ENCODE data around the gene TOP3A. TPM values are rescaled to one million over a fixed set of nuclear protein-coding genes. Genes with fewer than 3 reads are reported as not detected.

The TOP3A gene
- total RNA-seq, 2 experiments from 2014 or later, result 59.0 to 59.5 TPM

GRCh38 chr17:18246880-18247612 lies 67.7 kb downstream of the TOP3A start:
- CTCF ChIA-PET, result interaction anchor here (0.7 to 1.2 kb wide), 3 partner anchors 58 to 99 kb away, joined by 3 read pairs; no protein-coding TSS in a partner anchor

GRCh38 chr17:18246109-18246725 lies 68.6 kb downstream of the TOP3A start:
- Mint-ChIP-seq H3K4me3 (no peak overlapping the region), H3K27ac (no peak overlapping the region), H3K36me3 (ENCODE audit: low read depth) (peaks cover 19% of the 10 kb centered on the region), H3K4me1 (ENCODE audit: low read depth) (no peaks in the 10 kb centered on the region), H3K9me3 (no peaks in the 10 kb centered on the region), H3K27me3 (ENCODE audit: low read depth) (no peaks in the 10 kb centered on the region)
- no peak for DNase-seq
- CTCF ChIA-PET, result no interaction called here
- intact Hi-C loops (cut with micrococcal nuclease), result no loop called here

More at GRCh38 chr17:18246880-18247612, 67.7 kb downstream of the TOP3A start:
- Mint-ChIP-seq H3K9me3 (no peaks in the 10 kb centered on the region), H3K4me1 (ENCODE audit: low read depth) (no peaks in the 10 kb centered on the region), H3K27me3 (ENCODE audit: low read depth) (no peaks in the 10 kb centered on the region), H3K27ac (no peak overlapping the region), H3K36me3 (ENCODE audit: low read depth) (peaks cover 22% of the 10 kb centered on the region), H3K4me3 (no peak overlapping the region)
- intact Hi-C loops (cut with micrococcal nuclease), result no loop called here
- peak; percentile 36 for DNase-seq

- DNase-seq, result no peak
- Mint-ChIP-seq H3K36me3 (ENCODE audit: low read depth) (peaks cover 13% of the 10 kb centered on the region), H3K27ac (no peak overlapping the region), H3K27me3 (ENCODE audit: low read depth) (no peaks in the 10 kb centered on the region), H3K4me3 (no peak overlapping the region), H3K4me1 (ENCODE audit: low read depth) (no peaks in the 10 kb centered on the region), H3K9me3 (no peaks in the 10 kb centered on the region)
- CTCF ChIA-PET, result no interaction called here
- intact Hi-C loops (cut with micrococcal nuclease), result no loop called here
Observed at GRCh38 chr17:18245038-18245776, 69.6 kb downstream of the TOP3A start.

- intact Hi-C loops (cut with micrococcal nuclease), result no loop called here
- Mint-ChIP-seq H3K4me1 (ENCODE audit: low read depth) (no peaks in the 10 kb centered on the region), H3K27ac (no peak overlapping the region), H3K4me3 (no peak overlapping the region), H3K27me3 (ENCODE audit: low read depth) (no peaks in the 10 kb centered on the region), H3K36me3 (ENCODE audit: low read depth) (peaks cover 6% of the 10 kb centered on the region), H3K9me3 (no peaks in the 10 kb centered on the region)
- CTCF ChIA-PET, result no interaction called here
- no peak for DNase-seq
Observed at GRCh38 chr17:18241229-18241871, 73.4 kb downstream of the TOP3A start.

GRCh38 chr17:18240449-18240848 lies 74.3 kb downstream of the TOP3A start:
- H3K4me3 Mint-ChIP-seq, result no peak overlapping the region
- CTCF ChIA-PET, result interaction anchor here (1.2 kb wide), 1 partner anchor 14 kb away, joined by 3 read pairs; no protein-coding TSS in a partner anchor
- peaks cover 6% of the 10 kb centered on the region for H3K36me3 Mint-ChIP-seq (ENCODE audit: low read depth)
- DNase-seq, result no peak
- no peaks in the 10 kb centered on the region for H3K27me3 Mint-ChIP-seq (ENCODE audit: low read depth)
- intact Hi-C loops (cut with micrococcal nuclease), result no loop called here
- no peaks in the 10 kb centered on the region for H3K4me1 Mint-ChIP-seq (ENCODE audit: low read depth)
- no peaks in the 10 kb centered on the region for H3K9me3 Mint-ChIP-seq
- H3K27ac Mint-ChIP-seq, result no peak overlapping the region

- no peak for DNase-seq
- peaks cover 4% of the 10 kb centered on the region for H3K36me3 Mint-ChIP-seq (ENCODE audit: low read depth)
- H3K9me3 Mint-ChIP-seq, result no peaks in the 10 kb centered on the region
- no peak overlapping the region for H3K4me3 Mint-ChIP-seq
- H3K27ac Mint-ChIP-seq, result no peak overlapping the region
- intact Hi-C loops (cut with micrococcal nuclease), result no loop called here
- no peaks in the 10 kb centered on the region for H3K4me1 Mint-ChIP-seq (ENCODE audit: low read depth)
- no peaks in the 10 kb centered on the region for H3K27me3 Mint-ChIP-seq (ENCODE audit: low read depth)
- CTCF ChIA-PET, result no interaction called here
Observed at GRCh38 chr17:18238299-18238698, 76.5 kb downstream of the TOP3A start.

- no peak overlapping the region for H3K4me3 Mint-ChIP-seq
- CTCF ChIA-PET, result no interaction called here
- intact Hi-C loops (cut with micrococcal nuclease), result no loop called here
- H3K27ac Mint-ChIP-seq, result no peak overlapping the region
- H3K9me3 Mint-ChIP-seq, result no peaks in the 10 kb centered on the region
- H3K36me3 Mint-ChIP-seq (ENCODE audit: low read depth), result peaks cover 4% of the 10 kb centered on the region
- no peaks in the 10 kb centered on the region for H3K4me1 Mint-ChIP-seq (ENCODE audit: low read depth)
- H3K27me3 Mint-ChIP-seq (ENCODE audit: low read depth), result no peaks in the 10 kb centered on the region
- DNase-seq, result no peak
Observed at GRCh38 chr17:18237461-18237860, 77.3 kb downstream of the TOP3A start.

- CTCF ChIA-PET, result no interaction called here
- no peak for DNase-seq
- Mint-ChIP-seq H3K27ac (no peak overlapping the region), H3K36me3 (ENCODE audit: low read depth) (peaks cover 3% of the 10 kb centered on the region), H3K4me3 (no peak overlapping the region), H3K4me1 (ENCODE audit: low read depth) (no peaks in the 10 kb centered on the region), H3K27me3 (ENCODE audit: low read depth) (no peaks in the 10 kb centered on the region), H3K9me3 (no peaks in the 10 kb centered on the region)
- intact Hi-C loops (cut with micrococcal nuclease), result no loop called here
Observed at GRCh38 chr17:18236494-18236893, 78.3 kb downstream of the TOP3A start.

GRCh38 chr17:18235743-18236256 lies 79.0 kb downstream of the TOP3A start:
- Mint-ChIP-seq H3K9me3 (no peaks in the 10 kb centered on the region), H3K27ac (no peak overlapping the region), H3K4me1 (ENCODE audit: low read depth) (no peaks in the 10 kb centered on the region), H3K27me3 (ENCODE audit: low read depth) (no peaks in the 10 kb centered on the region), H3K4me3 (no peak overlapping the region), H3K36me3 (ENCODE audit: low read depth) (peaks cover 3% of the 10 kb centered on the region)
- CTCF ChIA-PET, result no interaction called here
- intact Hi-C loops (cut with micrococcal nuclease), result no loop called here
- no peak for DNase-seq

GRCh38 chr17:18234853-18235380 lies 79.9 kb downstream of the TOP3A start:
- Mint-ChIP-seq H3K4me3 (no peak overlapping the region), H3K27me3 (ENCODE audit: low read depth) (no peaks in the 10 kb centered on the region), H3K4me1 (ENCODE audit: low read depth) (no peaks in the 10 kb centered on the region), H3K9me3 (no peaks in the 10 kb centered on the region), H3K36me3 (ENCODE audit: low read depth) (peaks cover 3% of the 10 kb centered on the region), H3K27ac (no peak overlapping the region)
- DNase-seq, result no peak
- intact Hi-C loops (cut with micrococcal nuclease), result no loop called here
- CTCF ChIA-PET, result no interaction called here

GRCh38 chr17:18233803-18234518 lies 80.8 kb downstream of the TOP3A start:
- no peaks in the 10 kb centered on the region for H3K4me1 Mint-ChIP-seq (ENCODE audit: low read depth)
- CTCF ChIA-PET, result no interaction called here
- intact Hi-C loops (cut with micrococcal nuclease), result no loop called here
- peaks cover 3% of the 10 kb centered on the region for H3K36me3 Mint-ChIP-seq (ENCODE audit: low read depth)
- H3K4me3 Mint-ChIP-seq, result no peak overlapping the region
- no peaks in the 10 kb centered on the region for H3K27me3 Mint-ChIP-seq (ENCODE audit: low read depth)
- DNase-seq, result no peak
- H3K27ac Mint-ChIP-seq, result no peak overlapping the region
- H3K9me3 Mint-ChIP-seq, result no peaks in the 10 kb centered on the region

Data from activated naive CD4-positive, alpha-beta T cell treated with anti-CD3 and anti-CD28 coated beads for 36 hours (primary cell).